Endothelial cell of umbilical vein (primary cell): ENCODE data around the gene AP1B1. TPM values are rescaled to one million over a fixed set of nuclear protein-coding genes. Genes with fewer than 3 reads are reported as not detected.

ENCODE experiments used
- BruUV-seq: library from RNA; stranded (reverse); fragments of 400-500 nt; replicated peaks from 2 replicates; lab custom pipeline; 2021; lab: Mats Ljungman, UMichigan
- CTCF ChIA-PET: fragments of 300-600, 350-600 bp; sonication (Branson Sonifier 250); formaldehyde crosslinking; loops from one replicate; lab custom pipeline; 2021; ENCODE audit warnings: antibody characterized with exemption, inconsistent platforms; lab: Charles Lee
- POLR2A ChIA-PET: fragments of 300-600, 350-600 bp; sonication (Branson Sonifier 250); formaldehyde crosslinking; loops from one replicate; lab custom pipeline; 2021; ENCODE audit warnings: antibody characterized with exemption, inconsistent platforms; lab: Charles Lee
- DNase-seq: peaks from one replicate; pipeline ENCODE4 v3.0.0-alpha.2; 2011; ENCODE audit warnings: low read depth, low spot score
- FAIRE-seq: peaks from 2 replicates; lab custom pipeline; 2011; peaks lifted over from hg19 to GRCh38; lab: Jason Lieb, UNC
- H2AFZ ChIP-seq: 2 replicates; pipeline ENCODE4 v1.6.0; 2012; ENCODE audit warnings: low read depth, low read length, control low read depth, inconsistent platforms
- H3K27ac ChIP-seq: 2 replicates; pipeline ENCODE4 v1.5.1; 2011; ENCODE audit warnings: low read depth, mild to moderate bottlenecking, control low read depth, low read length, moderate library complexity; ENCODE audit not compliant: insufficient read depth
- H3K27me3 ChIP-seq, 2 experiments: 2 replicates each; pipeline versions ENCODE4 v1.6.0 to v1.6.1; 2011; ENCODE audit warnings: low read length in 2 of 2, mixed read lengths in 1 of 2; ENCODE audit not compliant: control insufficient read depth in 2 of 2, insufficient read depth in 2 of 2
- H3K36me3 ChIP-seq, 2 experiments: 2 replicates in 1 of 2; 3 replicates in 1 of 2; pipeline ENCODE4 v1.5.1; 2011; ENCODE audit warnings: low read length in 2 of 2, mild to moderate bottlenecking in 1 of 2, moderate library complexity in 1 of 2; ENCODE audit not compliant: control insufficient read depth in 2 of 2, insufficient read depth in 2 of 2; ENCODE audit errors: extremely low read depth in 1 of 2
- H3K4me1 ChIP-seq: 3 replicates; pipeline ENCODE4 v1.5.1; 2011; ENCODE audit warnings: mild to moderate bottlenecking, low read length; ENCODE audit not compliant: control insufficient read depth, insufficient read depth; ENCODE audit errors: extremely low read depth
- H3K4me2 ChIP-seq: 2 replicates; pipeline ENCODE4 v1.6.1; 2011; ENCODE audit warnings: low read length, control low read depth, mixed read lengths; ENCODE audit not compliant: insufficient read depth
- H3K4me3 ChIP-seq, 3 experiments: fragments of 200-600 bp in 1 of 3; sonication (generic), shearing (Covaris generic) in 1 of 3; replicated peaks in 1 of 3; 2 replicates each; pipeline ENCODE4 v1.5.1; 2011 to 2016; ENCODE audit warnings: control low read depth in 3 of 3, low read length in 3 of 3, mild to moderate bottlenecking in 2 of 3, inconsistent platforms in 1 of 3, low read depth in 1 of 3, moderate library complexity in 1 of 3; ENCODE audit not compliant: insufficient read depth in 1 of 3
- H3K79me2 ChIP-seq: 2 replicates; pipeline ENCODE4 v1.6.0; 2012; ENCODE audit warnings: low read length, inconsistent platforms; ENCODE audit not compliant: control insufficient read depth, insufficient read depth
- H3K9ac ChIP-seq: replicated peaks from 2 replicates; pipeline ENCODE3; 2011; ENCODE audit warnings: low read length, control low read depth; ENCODE audit not compliant: insufficient read depth; ENCODE audit errors: extremely low read depth
- H3K9me1 ChIP-seq: replicated peaks from 3 replicates; pipeline ENCODE4 v1.6.0; 2011; ENCODE audit warnings: mild to moderate bottlenecking, low read length; ENCODE audit not compliant: control insufficient read depth, insufficient read depth; ENCODE audit errors: extremely low read depth
- H3K9me3 ChIP-seq: replicated peaks from 2 replicates; pipeline ENCODE4 v1.5.1; 2012; ENCODE audit warnings: low read length, inconsistent platforms; ENCODE audit not compliant: control insufficient read depth, insufficient read depth
- H4K20me1 ChIP-seq: replicated peaks from 2 replicates; pipeline ENCODE3; 2011; ENCODE audit warnings: mild to moderate bottlenecking, low read length; ENCODE audit not compliant: control insufficient read depth, insufficient read depth; ENCODE audit errors: extremely low read depth
- CTCF ChIP-seq, 2 donors: IDR thresholded peaks; 1 replicate in 1 of 2; 2 replicates in 1 of 2; pipeline ENCODE4 v1.5.1; 2011; ENCODE audit warnings: low read length in 2 of 2, mild to moderate bottlenecking in 2 of 2, moderate library complexity in 2 of 2, control low read depth in 1 of 2, inconsistent platforms in 1 of 2, low read depth in 1 of 2; ENCODE audit not compliant: insufficient read depth in 1 of 2; ENCODE audit errors: extremely low read depth in 1 of 2
- EZH2 ChIP-seq: IDR thresholded peaks from 2 replicates; pipeline ENCODE4 v1.6.1; 2012; ENCODE audit warnings: borderline replicate concordance, low read depth, mild to moderate bottlenecking, moderate library complexity, low read length, inconsistent platforms; ENCODE audit not compliant: severe bottlenecking
- FOS ChIP-seq: IDR thresholded peaks from 2 replicates; pipeline ENCODE4 v1.6.1; 2011; ENCODE audit warnings: mild to moderate bottlenecking, low read length, moderate library complexity, borderline replicate concordance; ENCODE audit not compliant: insufficient read depth
- GATA2 ChIP-seq: IDR thresholded peaks from 2 replicates; pipeline ENCODE4 v1.7.0; 2011; ENCODE audit warnings: low read depth, mild to moderate bottlenecking, moderate library complexity, mixed read lengths, low read length; ENCODE audit not compliant: insufficient read length, insufficient read depth
- JUN ChIP-seq: IDR thresholded peaks from 2 replicates; pipeline ENCODE4 v1.6.1; 2011; ENCODE audit warnings: borderline replicate concordance, low read depth; ENCODE audit not compliant: insufficient read length, insufficient read depth
- MYC ChIP-seq: IDR thresholded peaks from one replicate; pipeline ENCODE4 v1.6.1; 2011; ENCODE audit warnings: mild to moderate bottlenecking, low read depth, low read length
- POLR2A ChIP-seq: IDR thresholded peaks from 2 replicates; pipeline ENCODE4 v1.6.1; 2012; ENCODE audit warnings: low read depth, mild to moderate bottlenecking, control low read depth, low read length
- POLR2AphosphoS5 ChIP-seq: IDR thresholded peaks from 2 replicates; pipeline ENCODE4 v1.6.1; 2012; ENCODE audit warnings: low read depth, mild to moderate bottlenecking, control low read depth, low read length, moderate library complexity; ENCODE audit not compliant: insufficient read depth
- dilution Hi-C: fragments of 300-500 bp; cut with MboI; formaldehyde crosslinking; loops from one replicate; pipeline ENCODE4 v1.15.0; 2019; ENCODE audit warnings: low sequenced_read_pairs; ENCODE audit not compliant: extremely low pct_ligation_motif_present
- intact Hi-C: fragments of 100-400 bp; cut with micrococcal nuclease; formaldehyde crosslinking; loops from one replicate; pipeline ENCODE4 v1.10.0; 2022
- polyA plus RNA-seq, 4 experiments: library from polyadenylated mRNA; depleted of rRNA in 3 of 4; stranded (reverse) in 3 of 4; unstranded in 1 of 4; fragments of >200 nt; gene quantifications; 2 replicates each; pipeline versions ENCODE4 v1.2.1 to v1.2.3, GENCODE V29; 2011 to 2012; ENCODE audit warnings: missing spikeins in 1 of 4
- total RNA-seq: library from RNA; stranded (reverse); gene quantifications from 2 replicates; pipeline ENCODE4 v1.2.3, GENCODE V29; 2021
- TF ChIP-seq, protein P1 (sequence below): IDR thresholded peaks from 2 replicates; pipeline ENCODE4 v1.6.1; 2011; ENCODE audit not compliant: insufficient read depth, insufficient read length

Gene AP1B1
- total and polyA plus RNA-seq, 2 donors (not counting 3 experiments of a cell fraction or from before 2014, with no cell fraction given): 107 to 131 TPM

DNA sequence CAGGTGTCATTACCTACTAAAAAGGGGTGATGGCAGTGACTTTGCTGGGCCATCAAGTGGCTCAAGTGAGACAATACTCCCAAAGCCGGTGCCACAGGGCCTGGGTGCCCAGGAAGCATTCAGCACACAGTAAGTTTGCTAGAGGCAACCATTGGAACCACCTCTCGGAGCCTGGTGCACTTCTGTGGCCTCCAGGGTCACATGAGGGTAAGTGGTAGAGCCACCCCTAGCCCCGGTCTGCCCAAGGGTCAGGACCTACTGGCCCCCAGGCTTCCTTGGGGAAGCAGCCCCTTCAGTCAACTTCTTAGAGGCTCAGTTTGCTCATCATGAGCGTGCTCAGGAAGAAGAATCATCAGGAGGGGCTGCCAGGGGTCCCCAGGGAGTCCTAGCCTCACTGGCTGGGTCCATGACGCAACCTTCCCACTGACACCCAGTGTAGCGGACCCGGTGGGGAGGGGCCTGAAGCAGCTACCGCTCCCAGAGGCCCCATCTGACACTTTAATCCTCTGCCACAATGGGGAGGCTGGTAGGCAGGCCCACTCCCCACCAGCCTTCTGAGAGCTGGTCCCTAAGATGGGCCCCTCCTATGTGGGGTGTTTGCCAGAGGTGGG, 55.4 kb downstream of the AP1B1 start:
- POLR2A ChIA-PET: no interaction called here

DNA sequence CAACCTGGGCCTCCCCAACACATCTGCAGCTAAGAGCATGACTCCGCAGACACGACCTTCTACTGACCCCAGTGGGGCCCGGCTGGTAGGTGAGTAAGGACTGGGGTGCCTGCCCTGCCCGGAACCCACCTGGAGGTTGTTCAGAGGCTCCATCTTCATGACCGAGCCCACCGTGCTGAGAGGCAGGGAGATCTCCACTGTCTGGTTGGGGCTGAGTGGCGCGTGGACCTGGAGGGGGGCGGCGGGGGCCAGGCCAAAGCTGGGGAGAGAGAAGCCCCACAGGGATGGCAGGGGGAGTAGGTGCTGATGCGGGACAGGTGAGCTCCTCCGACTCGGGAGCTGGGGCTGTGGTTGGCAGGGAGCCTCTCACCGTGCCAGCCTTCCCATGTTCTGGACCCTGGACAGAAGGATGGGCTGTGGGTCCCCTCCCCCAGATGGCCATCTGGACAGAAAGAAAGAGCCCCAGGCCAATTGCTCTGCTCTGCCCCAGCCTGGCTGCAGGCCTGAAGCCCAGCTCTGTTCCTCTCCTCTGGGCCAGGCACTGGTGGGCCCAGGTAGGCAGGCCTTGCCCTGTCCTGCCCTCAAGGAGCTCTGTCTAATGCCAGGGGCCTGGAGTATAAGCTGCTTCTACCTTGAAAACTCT, 56.6 kb downstream of the AP1B1 start:
- dilution Hi-C loops (no loop called here), intact Hi-C loops (no loop called here)
- H3K9me3 ChIP-seq: no peaks in the 10 kb centered on the region
- no peaks in the 10 kb centered on the region for H4K20me1 ChIP-seq
- DNase-seq (no peak), FAIRE-seq (no peak)
- ChIA-PET CTCF (interaction anchor here (1.8 to 1.9 kb wide), 2 partner anchors 11 to 26 kb away, joined by 5 to 7 read pairs; partner anchors contain the start of gene GAS2L1), POLR2A (no interaction called here)
- H3K9ac ChIP-seq: no peak overlapping the region
- H3K27ac ChIP-seq: no peak overlapping the region
- no peak overlapping the region for H3K4me3 ChIP-seq
- H2AFZ ChIP-seq: no peak overlapping the region
- H3K27me3 ChIP-seq: no peaks in the 10 kb centered on the region
- no peak overlapping the region for H3K4me2 ChIP-seq
- BruUV-seq: no TSS peak
- H3K4me1 ChIP-seq: peaks cover 10% of the 10 kb centered on the region
- no peak for TF ChIP-seq POLR2A
- no peak for TF ChIP-seq JUN
- no peak for TF ChIP-seq FOS
- TF ChIP-seq EZH2: no peak
- TF ChIP-seq MYC: no peak
- TF ChIP-seq, protein P1, sequence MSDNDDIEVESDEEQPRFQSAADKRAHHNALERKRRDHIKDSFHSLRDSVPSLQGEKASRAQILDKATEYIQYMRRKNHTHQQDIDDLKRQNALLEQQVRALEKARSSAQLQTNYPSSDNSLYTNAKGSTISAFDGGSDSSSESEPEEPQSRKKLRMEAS: no peak
- TF ChIP-seq POLR2AphosphoS5: no peak
- no peak for TF ChIP-seq GATA2
- TF ChIP-seq CTCF (IDR thresholded peaks at IDR 0.05; ENCODE audit: extremely low read depth in 1 of 2, insufficient read depth in 1 of 2, low read depth in 1 of 2, low read length in 2 of 2): no peak
- no peaks in the 10 kb centered on the region for H3K9me1 ChIP-seq
- H3K79me2 ChIP-seq: no peaks in the 10 kb centered on the region
- H3K36me3 ChIP-seq: peaks cover 4 to 59% of the 10 kb centered on the region in 2 experiments

More for the DNA sequence above, 55.4 kb downstream of the AP1B1 start:
- Histone ChIP-seq H3K27ac (no peak overlapping the region), H3K9me1 (no peaks in the 10 kb centered on the region), H3K4me2 (no peak overlapping the region), H3K9ac (no peak overlapping the region), H3K27me3 (no peaks in the 10 kb centered on the region), H3K79me2 (no peaks in the 10 kb centered on the region), H3K36me3 (peaks cover 7 to 63% of the 10 kb centered on the region in 2 experiments), H2AFZ (no peak overlapping the region), H3K4me3 (no peak overlapping the region), H3K4me1 (peaks cover 10% of the 10 kb centered on the region), H4K20me1 (no peaks in the 10 kb centered on the region), H3K9me3 (no peaks in the 10 kb centered on the region)
- intact Hi-C loops (no loop called here), dilution Hi-C loops (no loop called here)
- CTCF ChIA-PET: interaction anchor here (1.8 to 1.9 kb wide), 2 partner anchors 13 to 27 kb away, joined by 5 to 7 read pairs; partner anchors contain the start of gene GAS2L1
- TF ChIP-seq, protein P1: no peak
- TF ChIP-seq GATA2 (no peak), MYC (no peak), EZH2 (no peak), FOS (no peak), JUN (no peak)
- BruUV-seq: no TSS peak
- FAIRE-seq: no peak
- DNase-seq: no peak
